GM12864 (cell line): Measurements from ENCODE around the gene TECTA.
"Not testable (repeated sequence)": the region's sequence is repeated elsewhere in the genome, so short reads cannot be mapped to it uniquely, and the experiment has no call there.

Experiments
- DNase-seq: peaks from one replicate; pipeline ENCODE4 v3.0.0-alpha.2; 2011; ENCODE audit warnings: low read depth
- H3K4me3 ChIP-seq: 2 replicates; pipeline ENCODE4 v1.5.1; 2011; ENCODE audit warnings: mild to moderate bottlenecking, low read depth, low read length, control low read depth
- CTCF ChIP-seq: IDR thresholded peaks from 2 replicates; pipeline ENCODE4 v1.5.1; 2011; ENCODE audit warnings: low read depth, mild to moderate bottlenecking, moderate library complexity, low read length, control low read depth, inconsistent platforms; ENCODE audit errors: missing control alignments

TECTA gene

DNA sequence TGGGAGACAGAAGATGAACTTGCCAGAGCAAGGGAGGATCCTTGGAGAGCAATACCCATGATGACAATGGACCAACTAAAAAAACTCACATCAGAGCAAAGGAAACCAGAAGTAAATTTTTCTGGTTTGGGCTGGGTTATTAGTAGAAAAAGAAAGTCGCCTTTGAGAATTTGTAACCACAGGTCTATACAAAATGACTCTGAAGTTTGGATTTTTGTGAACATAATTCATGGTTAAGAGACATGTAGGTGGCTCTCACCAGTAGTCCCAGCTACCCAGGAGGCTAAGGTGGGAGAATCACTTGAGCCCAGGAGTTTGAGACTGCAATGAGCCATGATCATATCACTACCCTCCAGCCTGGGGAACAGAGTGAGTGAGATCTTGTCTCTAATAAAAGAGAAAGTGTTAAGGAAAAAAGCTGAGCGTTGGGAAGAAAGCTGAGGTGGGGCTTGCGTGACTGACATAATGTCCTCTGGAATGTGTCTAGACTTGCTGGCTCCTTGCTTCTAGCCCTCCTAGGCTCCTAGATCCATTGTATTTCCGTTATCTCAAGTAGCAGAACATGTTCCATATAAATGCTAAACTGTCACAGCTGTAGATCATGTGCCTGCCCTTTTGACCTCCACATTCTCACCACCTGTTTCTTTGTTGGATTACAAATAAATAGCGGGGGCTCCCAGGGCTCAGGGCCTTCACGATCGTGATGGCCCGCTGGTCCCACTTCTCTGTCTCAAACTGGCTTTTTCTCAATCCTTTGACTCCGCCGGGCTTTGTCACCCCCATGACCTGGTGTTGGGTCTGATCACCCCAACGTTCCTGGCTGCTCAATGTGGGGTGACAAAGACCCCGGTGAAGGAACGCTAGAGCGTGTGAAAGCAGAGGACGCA, 135.3 kb downstream of the TECTA start:
- H3K4me3 ChIP-seq = peak overlapping the region; percentile 12
- peak; percentile 54 for DNase-seq
- no peak for TF ChIP-seq CTCF

GRCh38 chr11:121237247-121237646, 136.2 kb downstream of the TECTA start:
- peak overlapping the region; percentile 30; the same call in 1 of the 2 replicates for H3K4me3 ChIP-seq
- peak; percentile 59 for DNase-seq

DNA sequence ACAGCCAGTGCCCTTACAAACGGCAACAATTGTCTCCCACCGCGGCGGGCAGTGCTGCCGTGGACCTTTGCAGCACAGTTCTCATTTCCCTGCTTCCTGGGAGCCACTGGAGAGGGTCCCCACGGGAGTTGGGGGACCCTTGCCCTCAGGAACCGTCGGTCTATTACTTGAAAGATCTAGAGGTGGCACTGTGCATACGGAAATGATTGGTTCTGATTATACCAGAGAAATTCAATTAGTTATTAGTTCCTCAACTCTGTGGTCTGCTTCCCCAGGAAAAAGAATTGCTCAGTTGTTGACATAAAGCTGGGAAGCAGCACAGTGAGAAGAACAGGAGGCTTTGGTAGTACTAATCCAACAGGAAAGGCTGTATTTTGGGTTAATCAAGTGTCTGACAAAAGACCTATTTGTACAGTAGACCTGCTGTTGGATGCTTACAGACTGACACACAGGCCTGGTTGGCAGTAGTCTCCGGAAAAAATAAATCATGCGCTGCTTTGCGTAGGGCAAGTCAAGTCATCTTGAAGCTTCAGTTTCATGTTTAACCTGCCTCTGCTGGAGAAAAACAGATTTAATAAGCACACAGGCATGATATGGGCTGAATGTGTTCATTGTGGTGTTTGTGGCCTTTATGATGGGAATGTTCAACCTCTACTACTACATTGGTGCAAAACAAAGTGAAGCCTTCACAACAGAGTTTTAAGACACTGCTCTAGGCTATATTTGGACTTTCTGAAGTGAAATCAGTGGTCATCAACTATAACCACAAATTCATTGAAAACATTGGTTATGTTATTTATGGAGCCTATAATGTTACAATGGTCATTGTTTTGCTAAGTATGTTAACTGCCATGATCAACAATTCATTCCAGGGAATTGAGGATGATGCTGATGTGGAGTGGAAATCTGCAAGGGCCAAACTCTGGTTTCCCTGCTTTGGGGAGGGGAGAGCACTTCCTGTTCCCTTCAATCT, 136.9 kb downstream of the TECTA start:
- no peak for DNase-seq
- no peak for TF ChIP-seq CTCF
- peak overlapping the region; percentile 30; the same call in 1 of the 2 replicates for H3K4me3 ChIP-seq

- no peak overlapping the region for H3K4me3 ChIP-seq
- TF ChIP-seq CTCF = no peak
These were observed 137.9 kb downstream of the TECTA start for GRCh38 chr11:121238956-121239355.

DNA sequence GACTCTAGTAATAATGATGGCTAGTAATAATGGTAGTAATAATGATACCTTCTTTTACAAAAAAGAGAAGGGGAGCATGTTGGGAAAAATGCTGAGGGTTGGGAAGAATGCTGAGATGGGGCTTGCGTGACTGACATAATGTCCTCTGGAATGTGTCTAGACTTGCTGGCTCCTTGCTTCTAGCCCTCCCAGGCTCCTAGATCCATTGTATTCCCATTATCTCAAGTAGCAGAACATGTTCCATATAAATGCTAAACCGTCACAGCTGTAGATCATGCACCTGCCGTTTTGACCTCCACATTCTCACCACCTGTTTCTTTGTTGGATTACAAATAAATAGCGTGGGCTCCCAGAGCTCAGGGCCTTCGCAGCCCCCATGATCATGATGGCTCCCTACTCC, 139.0 kb downstream of the TECTA start:
- DNase-seq, H3K4me3 ChIP-seq: not testable (repeated sequence)

More at GRCh38 chr11:121238956-121239355, 137.9 kb downstream of the TECTA start:
- no peak for DNase-seq

DNA sequence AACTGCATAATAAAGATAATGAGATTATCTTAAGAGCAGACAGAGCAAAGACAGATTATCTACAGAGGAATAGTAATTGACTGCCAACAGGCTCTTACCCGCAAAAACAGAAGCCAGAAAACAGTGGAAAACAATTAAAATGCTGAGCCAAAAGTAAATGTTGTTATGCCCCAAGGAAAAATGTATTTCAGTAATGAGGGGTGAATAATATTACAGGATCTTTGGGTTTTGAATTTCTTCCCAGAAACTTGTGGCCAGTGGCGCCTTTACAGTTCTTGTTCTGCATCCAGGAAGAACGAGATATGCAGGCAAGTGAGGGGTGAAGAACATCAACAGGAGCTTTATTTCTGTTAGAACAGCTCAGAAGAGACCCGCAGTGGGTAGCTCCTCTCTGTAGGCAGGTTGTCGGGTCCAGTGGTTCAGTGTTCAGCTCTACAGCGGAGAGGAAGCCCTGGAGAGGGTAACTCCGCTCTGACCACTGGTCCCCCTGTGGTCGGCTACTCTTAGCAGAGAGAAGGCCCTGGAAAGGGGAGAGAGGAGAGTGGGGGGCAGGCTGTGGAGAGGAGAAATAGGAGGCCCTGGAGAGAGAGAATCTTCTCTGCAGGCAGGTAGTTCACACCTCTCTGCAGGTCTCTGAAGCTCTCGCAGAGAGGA, 139.7 kb downstream of the TECTA start:
- no peak for DNase-seq
- no peak for TF ChIP-seq CTCF
- no peak overlapping the region for H3K4me3 ChIP-seq
